C4-2B (cell line): ENCODE results near the gene TMEM161B.

Source experiments
- H3K27ac ChIP-seq: fragments of 450-650 bp; 2 replicates; pipeline ENCODE4 v1.5.1; 2017
- ZFX ChIP-seq: fragments of 450-650 bp; IDR thresholded peaks from 2 replicates; pipeline ENCODE4 v1.6.1; 2017
- TF ChIP-seq, protein P1 (sequence below): fragments of 450-650 bp; conservative IDR thresholded peaks from 2 replicates; pipeline ENCODE4 v1.5.1; 2017; ENCODE audit warnings: mild to moderate bottlenecking

The TMEM161B gene

DNA sequence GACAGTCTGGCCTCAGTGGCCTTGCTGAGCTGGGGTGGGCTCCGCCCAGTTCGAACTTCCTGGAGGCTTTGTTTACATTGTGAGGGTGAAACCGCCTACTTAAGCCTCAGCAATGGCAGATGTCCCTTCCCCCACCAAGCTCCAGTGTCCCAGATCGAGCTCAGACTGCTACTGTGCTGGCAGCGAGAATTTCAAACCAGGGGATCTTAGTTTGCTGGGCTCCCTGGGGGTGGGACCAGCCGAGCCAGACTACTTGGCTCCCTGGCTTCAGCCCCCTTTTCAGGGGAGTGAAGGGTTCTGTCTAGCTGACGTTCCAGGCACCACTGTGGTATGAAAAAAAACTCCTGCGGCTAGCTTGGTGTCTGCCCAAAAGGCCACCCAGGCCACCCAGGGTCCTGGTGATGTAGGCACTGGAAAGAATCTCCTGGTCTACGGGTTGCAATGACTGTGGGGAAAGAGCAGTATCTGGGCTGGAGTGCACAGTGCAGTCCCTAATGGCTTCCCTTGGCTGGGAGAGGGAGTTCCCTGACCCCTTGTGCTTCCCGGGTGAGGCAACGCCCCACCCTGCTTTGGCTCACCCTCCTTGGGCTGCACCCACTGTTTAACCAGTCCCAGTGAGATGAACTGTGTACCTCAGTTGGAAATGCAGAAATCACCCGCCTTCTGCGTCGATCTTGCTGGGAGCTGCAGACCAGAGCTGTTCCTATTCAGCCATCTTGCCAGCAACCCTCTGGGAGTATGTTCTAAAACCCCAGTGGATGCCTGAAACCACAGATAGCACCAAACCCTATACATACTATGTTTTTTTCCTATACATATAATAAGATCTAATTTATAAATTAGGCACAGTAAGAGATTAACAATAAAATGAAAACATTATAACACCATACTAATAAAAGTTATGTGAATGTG, 95.5 kb downstream of the TMEM161B start:
- H3K27ac ChIP-seq = no peak overlapping the region
- TF ChIP-seq ZFX = no peak
- TF ChIP-seq, protein P1, sequence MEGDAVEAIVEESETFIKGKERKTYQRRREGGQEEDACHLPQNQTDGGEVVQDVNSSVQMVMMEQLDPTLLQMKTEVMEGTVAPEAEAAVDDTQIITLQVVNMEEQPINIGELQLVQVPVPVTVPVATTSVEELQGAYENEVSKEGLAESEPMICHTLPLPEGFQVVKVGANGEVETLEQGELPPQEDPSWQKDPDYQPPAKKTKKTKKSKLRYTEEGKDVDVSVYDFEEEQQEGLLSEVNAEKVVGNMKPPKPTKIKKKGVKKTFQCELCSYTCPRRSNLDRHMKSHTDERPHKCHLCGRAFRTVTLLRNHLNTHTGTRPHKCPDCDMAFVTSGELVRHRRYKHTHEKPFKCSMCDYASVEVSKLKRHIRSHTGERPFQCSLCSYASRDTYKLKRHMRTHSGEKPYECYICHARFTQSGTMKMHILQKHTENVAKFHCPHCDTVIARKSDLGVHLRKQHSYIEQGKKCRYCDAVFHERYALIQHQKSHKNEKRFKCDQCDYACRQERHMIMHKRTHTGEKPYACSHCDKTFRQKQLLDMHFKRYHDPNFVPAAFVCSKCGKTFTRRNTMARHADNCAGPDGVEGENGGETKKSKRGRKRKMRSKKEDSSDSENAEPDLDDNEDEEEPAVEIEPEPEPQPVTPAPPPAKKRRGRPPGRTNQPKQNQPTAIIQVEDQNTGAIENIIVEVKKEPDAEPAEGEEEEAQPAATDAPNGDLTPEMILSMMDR = no peak

- TF ChIP-seq ZFX = no peak
- TF ChIP-seq, protein P1 = no peak
- H3K27ac ChIP-seq = no peak overlapping the region
Observed at GRCh38 chr5:88159591-88159990, 109.1 kb downstream of the TMEM161B start.

GRCh38 chr5:88158056-88158455, 110.6 kb downstream of the TMEM161B start:
- H3K27ac ChIP-seq = no peak overlapping the region

GRCh38 chr5:88154891-88155290, 113.8 kb downstream of the TMEM161B start:
- TF ChIP-seq, protein P1 = no peak
- TF ChIP-seq ZFX = no peak
- H3K27ac ChIP-seq = no peak overlapping the region

More at GRCh38 chr5:88158056-88158455, 110.6 kb downstream of the TMEM161B start:
- no peak for TF ChIP-seq ZFX
- TF ChIP-seq, protein P1 = no peak

DNA sequence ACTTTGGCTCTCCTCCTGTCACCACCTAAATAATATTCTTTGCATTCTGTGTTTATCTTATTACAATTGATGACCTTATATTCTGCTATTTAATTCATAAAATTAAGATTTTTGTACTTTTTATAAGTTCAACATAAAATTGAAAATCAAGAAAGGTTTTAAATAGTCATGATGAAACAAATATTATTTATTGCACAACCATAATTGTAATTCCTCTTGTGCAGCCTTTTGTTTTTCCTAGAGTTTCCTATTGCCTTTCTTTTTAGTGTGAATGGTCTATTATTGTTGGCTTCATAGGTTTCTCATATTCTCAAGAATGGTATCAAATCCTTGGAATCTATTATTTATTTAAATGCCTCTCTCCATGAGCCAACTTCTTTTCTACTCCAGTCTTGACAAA, 117.9 kb downstream of the TMEM161B start:
- TF ChIP-seq, protein P1 = no peak
- TF ChIP-seq ZFX = no peak
- no peak overlapping the region for H3K27ac ChIP-seq

DNA sequence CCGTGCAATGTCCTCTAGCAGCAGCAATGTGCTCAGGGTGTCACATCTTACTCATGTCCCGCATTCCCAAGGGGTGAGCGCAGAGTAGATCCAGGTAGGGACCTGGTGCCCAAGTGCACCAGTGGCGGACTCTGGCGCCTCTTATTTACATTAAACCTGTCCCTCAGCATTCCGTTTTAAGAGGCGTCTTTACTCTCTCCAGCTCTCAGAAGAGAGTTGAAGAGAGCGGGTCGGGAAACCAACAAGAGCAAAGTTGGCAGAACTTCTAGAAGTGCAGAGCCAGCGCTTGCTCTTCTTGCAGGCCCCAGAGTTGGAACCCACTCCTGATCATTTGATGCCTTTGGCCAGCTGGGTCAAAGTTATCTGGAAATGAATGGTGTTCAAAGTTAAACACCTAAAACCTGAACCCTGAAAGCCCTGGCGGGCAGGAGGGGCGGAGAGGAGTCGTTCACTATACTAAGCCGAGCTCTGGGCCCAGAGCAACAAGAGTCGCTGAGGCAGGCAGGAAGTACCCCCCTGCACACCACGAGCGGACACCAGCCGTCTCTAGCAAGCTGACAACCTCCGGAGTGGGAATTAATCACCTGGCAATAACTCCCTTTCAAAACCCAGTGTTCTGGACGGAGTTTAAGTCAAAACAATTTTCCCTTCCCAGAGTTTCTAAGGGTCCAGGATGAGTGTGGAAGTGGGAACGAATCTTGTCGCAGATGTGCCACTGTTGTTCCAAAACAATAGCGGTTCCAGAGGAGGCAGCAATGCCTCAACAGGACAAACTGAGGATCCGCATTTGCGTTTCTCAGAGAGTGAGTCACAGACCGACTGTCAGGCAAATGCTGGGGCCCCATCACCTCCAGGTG, 122.8 kb downstream of the TMEM161B start:
- TF ChIP-seq, protein P1 = no peak
- no peak for TF ChIP-seq ZFX
- H3K27ac ChIP-seq = no peak overlapping the region

- TF ChIP-seq, protein P1 = no peak
- TF ChIP-seq ZFX = no peak
- no peak overlapping the region for H3K27ac ChIP-seq
Observed at GRCh38 chr5:88145221-88145610, 123.4 kb downstream of the TMEM161B start.
